GM19324 (cell line): ENCODE data around the gene KCTD21.

ENCODE experiments used
- ATAC-seq: cut with Tn5 transposase; IDR thresholded peaks from one replicate; pipeline ENCODE4 v1.9.1; 2021; ENCODE audit warnings: mild to moderate bottlenecking, moderate library complexity; ENCODE audit not compliant: unreplicated experiment, low FRiP score

KCTD21 gene

DNA sequence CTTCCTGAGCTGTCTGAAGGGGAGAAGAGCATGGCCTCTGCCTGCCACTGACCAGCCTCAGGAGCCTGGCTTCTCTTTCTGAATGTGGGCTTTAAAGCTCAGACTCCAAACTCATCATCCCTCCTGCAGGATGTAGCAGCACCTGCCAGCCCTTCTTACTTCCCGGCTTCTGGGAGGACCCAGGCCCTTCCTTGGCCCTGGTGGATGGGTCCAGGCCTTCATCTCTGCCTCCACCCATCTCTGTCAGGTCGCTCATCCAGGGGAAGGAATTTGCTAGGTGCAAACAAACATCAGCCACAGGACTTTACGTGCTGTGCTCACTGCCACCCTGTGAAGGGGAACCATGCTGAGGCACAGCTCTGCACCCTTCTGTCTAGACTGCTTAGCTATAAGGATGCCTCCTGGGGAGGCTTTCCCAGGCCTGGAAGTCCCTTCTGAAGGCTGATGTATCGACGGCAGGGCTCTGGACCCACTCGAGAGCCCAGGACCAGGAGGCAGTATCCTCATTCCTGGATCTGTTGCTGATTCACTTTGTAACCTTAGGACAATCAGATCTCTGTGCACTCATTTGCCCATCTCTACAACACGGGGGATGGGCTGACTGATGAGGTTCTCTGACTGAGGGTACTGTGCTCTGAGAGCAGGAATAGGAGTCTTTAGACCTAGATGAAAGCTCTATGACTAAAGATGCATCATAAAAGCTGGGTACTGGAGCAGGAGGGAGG is 31.2 kb upstream of the KCTD21 start:
- ATAC-seq, result no peak

DNA sequence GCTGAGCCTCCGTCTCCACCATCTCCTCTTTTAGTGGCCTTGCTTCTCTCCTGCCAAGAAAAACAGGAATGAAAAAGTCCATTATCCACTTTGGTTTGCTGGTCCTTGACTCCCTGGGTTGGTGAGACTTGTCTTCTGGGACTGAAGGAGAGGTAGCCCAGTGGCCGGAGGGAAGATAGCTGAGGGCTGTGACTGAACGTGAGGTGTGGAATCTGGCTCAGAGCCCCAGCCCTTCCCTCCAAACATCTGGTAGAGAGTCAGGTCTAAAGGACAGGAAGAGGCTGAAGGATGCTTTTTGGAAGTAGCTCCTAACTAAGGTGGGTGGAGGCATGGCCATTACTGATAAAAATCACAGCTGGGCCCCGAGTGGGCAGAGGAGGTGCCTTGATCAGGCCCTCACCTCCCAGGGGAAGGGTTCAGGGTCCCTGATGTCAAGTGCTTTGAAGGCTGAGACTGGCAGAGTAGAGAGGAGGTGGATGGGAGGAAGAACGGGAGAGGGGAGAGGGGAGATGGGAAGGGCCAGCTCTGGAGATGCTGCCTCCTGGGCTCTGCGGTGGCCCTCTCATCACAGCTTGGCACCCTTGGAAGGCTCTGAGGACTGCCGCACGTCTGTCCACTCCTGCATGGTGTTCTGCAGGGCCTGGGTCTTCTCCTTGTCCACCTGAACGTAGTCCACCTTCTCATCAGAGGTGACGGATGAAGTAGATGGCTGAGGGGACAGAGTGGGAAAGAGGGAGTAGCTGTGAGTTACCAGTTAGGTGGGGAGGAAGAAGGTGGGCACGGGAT is 30.5 kb upstream of the KCTD21 start:
- no peak for ATAC-seq

DNA sequence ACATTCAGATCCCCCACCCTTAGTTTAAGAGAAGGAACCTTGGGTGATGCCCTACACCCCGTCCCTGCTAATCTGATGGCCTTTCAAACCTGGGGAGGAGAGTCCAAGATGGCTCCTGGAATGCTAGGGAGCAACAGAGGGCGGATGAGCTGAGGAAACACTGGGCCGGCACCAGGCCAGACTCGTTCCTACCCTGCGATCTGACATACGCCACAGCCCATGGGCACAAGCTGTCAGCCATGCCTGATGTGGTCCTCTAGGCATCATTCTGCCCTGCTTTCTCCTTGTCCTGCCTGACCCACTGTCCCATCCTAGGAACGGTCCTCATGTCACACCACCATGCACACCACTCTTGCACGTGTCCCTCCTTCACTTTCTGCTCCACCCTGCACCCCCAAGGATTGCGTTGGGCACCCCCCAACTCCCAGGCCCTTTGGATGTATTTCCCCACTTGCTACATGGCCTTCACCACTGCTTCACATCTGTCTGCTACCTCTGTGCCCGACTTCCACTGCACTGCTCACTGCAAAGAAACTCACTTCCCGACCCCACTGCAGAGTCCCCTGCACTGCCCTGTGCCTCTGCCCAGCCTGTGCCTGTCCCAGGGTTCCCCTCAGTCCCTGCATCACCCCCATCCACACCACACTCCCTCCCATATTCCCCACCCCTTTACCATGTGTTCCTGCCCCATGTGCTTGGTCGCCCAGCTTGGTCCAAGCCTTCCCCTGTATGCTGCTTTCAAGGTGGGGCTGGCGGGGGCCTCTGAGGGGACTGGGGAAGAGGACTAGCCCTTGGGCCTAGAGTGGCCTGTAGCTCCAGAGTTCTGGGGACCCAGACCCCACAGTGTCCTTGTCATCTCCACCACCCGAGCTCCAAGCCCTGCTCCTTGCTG is 29.5 kb upstream of the KCTD21 start:
- ATAC-seq, result no peak

DNA sequence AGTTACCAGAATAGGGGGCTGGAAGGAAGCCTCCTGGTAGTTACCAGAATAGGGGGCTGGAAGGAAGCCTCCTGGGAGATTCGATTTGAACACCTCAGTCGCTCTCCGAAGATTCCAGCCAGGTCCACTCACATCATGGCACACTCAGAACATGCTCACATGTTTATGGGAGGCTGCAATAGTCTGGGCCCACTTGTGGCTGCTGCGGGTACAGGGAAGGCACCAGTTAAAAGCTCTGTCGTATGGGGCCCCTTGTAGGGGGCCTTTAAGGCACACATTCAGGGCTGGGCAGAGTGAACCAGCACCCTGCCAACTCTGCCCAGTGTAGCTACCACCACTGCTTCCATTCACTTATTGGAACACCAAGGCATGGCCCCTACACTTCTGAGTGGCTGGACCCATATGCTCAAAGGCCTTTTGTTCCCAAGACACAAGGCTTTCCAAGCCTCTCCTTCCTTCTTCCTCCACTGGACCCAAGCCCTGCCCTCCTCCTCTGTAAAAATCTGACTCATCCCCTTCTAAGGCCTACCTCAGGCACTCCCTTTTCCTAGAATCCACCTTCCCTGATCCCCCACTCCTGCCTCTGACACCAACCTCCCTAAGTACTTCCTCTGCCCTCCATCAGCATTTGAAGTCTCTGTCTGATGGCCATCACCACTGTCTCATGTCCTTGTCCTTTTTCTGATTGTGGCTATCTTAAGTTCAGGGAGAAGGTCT is 28.3 kb upstream of the KCTD21 start:
- ATAC-seq, result no peak

DNA sequence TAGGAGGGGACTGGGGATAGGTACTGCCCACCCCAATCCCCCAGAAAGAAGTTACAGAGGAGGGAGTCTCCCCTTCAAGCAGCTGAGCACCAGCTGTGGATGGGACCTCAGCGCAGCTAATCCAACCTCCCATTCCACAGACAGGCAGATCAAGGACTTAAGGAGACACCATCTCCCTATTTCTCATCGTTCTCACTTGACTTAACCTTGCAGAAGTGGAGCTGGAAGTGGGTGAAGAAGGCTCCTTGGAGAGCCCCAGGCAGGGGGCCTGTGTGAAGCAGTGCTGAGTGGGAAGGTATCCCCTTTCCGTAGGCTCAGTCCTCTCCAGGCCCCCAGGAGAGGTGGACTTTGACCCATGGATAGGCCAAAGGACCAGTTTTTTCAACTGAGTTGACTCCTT is 27.6 kb upstream of the KCTD21 start:
- no peak for ATAC-seq

DNA sequence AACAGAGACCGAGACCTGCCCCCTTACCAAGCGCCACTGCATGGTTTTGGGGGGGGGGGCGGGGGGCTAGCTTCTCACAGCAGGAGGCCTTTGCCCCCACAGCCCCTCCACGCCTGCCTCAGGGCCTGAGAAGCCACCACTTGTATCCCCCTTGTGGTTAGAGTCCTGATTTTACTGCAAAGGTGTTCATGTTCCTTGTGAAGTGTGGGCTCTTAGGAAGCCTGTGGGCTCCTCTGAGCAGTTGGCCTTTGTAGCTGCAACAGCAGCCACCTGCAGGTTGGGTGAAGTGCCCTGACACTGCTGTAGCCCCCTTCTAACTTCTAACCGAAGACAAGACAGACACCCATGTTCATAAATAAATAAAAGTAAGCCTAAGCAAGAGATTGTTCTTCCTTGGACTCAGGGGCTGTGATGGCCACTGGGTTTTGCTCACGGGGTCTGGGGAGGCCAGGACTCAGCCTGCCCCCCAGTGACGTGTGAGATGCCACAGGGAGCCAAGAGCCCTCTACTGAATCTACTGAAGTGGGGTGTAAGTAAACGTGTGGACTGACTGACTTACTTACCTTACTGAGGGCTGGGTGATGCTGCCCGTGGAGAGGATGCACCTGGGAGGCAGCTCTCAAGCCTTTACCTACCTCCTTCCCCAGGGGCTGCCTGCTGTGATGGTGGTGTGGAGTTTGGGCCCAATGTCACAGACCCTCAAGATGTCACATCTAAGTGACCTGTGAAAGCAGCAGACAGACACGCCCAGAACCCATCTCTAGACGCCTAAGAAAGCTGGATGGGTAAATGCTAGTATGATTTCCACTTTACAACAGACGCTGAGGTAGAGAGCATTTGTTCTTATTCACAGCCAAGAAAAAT is 26.1 kb upstream of the KCTD21 start:
- no peak for ATAC-seq

DNA sequence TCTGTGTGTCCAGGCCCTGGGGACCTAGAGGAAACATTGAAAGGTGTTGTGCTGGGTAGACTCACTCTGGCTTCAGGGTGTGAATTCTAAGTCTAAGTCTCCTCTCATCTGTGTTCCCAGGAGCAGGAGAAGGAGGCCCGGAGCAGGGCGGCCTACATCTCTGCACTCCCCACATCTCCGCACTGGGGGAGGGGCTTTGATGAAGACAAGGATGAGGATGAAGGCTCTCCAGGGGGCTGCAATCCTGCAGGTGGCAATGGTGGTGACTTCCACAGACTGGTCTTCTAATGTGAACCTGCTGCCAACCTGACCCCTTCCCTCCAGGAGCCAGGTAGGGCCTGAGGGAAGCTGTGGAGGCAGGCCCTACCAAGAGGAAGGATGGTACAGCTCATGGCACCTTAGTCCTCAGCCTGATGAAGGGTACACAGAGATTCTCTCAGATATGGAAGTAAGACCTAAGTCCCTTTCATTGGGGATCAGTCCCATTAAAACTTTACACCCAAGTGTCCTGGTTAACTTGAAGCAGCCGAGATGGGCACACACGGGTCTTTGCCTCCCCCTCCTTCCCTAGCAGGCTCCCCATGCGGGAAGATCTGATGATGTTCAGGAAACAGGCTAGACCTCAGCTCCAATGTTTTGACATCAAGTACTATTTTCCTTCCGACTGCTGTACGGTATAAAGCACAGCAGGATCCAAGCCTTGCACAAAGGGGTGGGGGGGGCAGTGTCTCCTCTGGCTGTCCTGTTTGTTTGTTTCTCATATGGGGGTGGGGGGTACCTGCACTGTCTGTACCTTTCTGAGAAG is 25.3 kb upstream of the KCTD21 start:
- no peak for ATAC-seq

DNA sequence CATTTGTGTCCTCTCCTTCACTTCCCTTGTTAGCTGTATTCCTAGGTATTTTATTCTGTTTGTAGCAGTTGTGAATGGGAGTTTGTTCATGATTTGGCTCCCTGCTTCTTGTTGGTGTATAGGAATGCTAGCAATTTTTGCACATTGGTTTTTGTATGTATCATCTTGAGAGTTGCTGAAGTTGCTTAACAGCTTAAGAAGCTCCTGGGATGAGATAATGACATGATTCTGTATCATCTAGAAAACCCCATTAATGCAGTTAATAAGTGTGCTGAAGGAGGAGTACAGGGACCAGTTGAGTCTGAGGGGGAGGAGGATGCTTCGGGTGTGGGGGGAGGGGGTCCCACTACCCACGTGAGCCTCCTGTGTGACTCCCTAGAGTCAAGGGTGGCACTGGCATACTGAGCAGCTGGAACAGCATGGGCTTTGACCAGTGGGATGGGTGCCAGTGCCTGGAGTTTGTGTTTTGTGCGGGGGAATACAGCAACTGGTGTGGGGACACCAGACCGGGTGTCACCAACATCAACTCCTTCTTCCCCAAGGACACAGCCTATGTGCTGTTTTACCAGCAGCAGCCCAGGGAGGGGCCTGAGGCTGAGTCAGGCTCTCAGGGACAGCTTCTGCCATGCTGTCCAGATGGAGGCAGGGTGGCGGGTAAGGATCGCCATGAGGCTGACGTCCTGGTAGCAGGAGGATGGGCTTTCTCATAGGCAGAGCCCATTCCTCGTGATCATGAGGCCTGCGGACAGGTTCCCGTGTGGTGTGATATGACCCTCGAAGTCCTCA is 24.4 kb upstream of the KCTD21 start:
- ATAC-seq, result no peak

DNA sequence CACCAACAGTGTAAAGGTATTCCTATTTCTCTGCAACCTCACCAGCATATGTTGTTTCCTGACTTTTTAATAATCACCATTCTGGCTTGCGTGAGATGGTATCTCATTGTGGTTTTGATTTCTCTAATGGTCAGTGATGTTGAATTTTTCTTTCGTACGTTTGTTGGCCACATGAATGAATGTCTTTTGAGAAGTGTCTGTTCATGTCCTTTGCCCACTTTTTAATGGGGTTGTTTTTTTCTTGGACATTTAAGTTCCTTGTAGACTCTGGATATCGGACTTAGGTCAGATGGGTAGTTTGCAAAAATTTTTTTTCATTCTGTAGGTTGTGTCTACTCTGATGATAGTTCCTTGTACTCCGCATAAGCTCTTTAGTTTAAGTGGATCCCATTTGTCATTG is 23.1 kb upstream of the KCTD21 start:
- ATAC-seq, result no peak

DNA sequence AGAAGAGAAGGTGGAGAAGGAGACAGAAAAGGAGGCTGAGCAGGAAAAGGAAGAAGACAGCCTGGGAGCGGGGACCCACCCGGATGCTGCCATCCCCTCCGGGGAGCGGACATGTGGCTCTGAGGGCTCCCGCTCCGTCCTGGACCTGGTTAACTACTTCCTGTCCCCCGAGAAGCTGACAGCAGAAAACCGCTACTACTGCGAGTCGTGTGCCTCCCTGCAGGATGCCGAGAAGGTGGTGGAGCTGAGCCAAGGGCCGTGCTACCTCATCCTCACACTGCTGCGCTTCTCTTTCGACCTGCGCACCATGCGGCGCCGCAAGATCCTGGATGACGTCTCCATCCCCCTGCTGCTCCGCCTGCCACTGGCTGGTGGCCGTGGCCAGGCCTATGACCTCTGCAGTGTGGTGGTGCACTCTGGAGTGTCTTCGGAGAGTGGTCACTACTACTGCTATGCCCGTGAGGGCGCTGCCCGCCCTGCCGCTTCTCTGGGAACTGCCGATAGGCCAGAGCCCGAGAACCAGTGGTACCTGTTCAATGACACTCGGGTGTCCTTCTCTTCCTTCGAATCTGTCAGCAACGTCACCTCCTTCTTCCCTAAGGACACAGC is 21.7 kb upstream of the KCTD21 start:
- no peak for ATAC-seq

DNA sequence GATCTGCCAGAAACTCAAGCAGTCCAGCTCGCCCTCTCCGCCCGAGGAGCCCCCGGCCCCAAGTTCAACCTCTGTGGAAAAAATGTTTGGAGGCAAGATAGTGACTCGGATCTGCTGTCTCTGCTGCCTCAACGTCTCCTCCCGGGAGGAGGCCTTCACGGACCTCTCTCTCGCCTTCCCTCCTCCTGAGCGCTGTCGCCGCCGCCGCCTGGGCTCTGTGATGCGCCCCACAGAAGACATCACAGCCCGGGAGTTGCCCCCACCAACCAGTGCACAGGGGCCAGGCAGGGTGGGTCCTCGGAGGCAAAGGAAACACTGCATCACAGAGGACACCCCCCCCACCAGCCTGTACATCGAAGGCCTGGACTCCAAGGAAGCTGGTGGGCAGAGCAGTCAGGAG is 21.1 kb upstream of the KCTD21 start:
- ATAC-seq, result no peak

DNA sequence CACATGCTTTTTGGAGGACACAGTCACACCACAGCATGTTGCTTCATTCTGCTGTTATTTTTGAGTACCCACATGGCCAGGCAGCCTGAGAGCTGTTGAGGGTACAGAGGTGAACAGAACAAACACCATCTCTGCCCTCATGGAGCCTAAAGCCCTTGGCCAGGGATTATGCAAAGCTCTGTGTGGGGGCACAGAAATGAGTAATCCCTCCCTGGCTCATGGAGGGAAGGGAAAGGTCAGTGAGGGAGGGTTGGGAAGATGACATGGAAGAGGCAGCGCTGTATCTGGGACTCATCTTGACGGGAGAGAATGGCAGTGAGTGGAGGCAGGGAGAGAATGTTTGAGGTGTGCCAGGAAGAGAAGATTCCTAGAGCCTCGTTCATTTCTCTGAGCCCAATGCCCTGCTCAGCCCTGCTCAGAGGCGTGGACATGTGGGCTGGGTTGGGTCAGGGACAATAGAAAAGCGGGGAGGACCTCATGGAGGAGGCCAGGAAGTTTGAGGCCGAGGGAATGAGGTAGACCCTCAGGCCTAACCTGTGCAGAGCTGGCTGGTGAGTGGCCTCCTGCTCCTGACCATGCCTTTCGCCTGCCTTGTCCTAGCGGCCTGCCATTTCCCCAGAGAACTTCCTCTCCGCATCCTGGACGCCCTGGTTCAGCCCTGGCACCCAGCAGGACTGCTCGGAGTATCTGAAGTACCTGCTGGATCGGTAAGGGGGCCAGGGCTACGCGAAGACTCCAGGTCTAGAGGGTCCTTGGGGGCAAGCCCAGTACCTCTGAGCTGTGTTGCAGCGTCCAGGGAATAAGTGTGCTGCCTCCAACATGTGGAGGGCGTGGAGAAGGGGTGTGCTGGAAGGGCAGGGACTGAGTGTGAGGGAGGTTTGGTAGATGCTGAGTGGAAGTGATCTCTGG is 20.1 kb upstream of the KCTD21 start:
- no peak for ATAC-seq

DNA sequence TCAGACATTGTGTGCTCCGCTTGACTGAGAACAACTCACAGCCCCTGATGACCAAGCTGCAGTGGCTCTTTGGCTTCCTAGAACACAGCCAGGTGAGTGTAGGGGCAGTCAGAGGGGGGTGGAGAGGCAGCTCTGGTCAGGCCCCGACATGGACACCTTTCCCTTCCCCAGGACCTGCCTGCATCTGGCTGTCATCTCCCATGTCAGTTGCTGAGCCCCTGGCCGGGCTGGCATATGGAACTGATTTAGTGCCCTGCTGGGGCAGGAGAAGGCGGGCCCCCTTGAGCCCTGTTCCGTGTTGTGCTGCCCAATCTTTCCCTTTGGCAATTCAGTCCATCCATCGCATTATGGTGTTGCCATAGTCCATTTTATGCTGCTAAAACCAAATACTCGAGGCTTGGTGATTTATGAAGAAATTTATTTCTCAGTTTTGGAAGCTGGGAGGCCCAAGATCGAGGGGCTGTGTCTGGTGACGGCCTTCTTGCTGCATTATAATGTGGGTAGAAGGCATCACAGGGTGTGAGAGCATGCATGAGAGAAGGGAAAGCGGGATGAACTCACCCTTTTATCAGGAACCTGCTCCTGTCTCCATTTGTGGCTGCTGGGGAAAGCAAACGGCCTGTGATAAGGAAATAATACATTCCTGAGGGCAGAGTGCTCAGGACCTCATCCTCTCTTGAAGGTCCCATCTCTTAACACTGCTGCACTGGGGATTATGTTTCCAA is 19.3 kb upstream of the KCTD21 start:
- ATAC-seq, result no peak

DNA sequence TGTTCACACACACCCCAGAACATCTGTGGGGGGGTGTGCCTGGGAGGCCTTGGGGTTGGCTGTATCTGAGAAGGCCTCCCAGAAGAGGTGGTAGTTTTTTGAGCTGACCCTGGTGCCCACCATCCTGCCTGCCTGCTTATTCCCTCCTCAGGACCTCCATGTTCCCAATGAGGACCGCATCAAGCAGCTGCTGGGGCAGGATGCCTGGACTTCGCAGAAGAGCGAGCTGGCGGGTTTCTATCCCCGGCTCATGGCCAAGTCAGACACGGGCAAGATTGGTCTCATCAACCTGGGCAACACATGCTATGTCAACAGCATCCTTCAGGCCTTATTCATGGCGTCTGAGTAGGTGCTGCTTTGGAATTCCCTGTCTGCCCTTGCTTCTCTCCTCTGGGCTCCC is 17.3 kb upstream of the KCTD21 start:
- ATAC-seq, result no peak

DNA sequence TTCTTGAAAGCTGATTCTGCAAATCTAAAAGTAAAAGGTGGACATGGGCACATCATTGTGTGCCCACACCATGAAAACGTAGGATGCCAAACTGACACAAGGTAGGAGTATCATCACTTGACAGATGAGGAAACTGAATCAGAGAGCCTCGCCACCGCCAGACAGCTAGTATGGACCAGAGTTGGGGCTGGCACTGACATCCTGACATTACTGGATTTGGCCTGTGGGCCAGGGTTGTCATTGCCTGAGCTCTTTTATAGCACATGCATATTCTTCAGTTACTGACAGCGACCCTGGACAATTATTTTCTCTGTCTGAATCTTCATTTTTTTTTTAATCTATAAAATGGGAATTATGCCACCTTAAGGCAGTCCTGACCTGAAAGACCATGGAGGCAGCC is 16.8 kb upstream of the KCTD21 start:
- ATAC-seq, result no peak

DNA sequence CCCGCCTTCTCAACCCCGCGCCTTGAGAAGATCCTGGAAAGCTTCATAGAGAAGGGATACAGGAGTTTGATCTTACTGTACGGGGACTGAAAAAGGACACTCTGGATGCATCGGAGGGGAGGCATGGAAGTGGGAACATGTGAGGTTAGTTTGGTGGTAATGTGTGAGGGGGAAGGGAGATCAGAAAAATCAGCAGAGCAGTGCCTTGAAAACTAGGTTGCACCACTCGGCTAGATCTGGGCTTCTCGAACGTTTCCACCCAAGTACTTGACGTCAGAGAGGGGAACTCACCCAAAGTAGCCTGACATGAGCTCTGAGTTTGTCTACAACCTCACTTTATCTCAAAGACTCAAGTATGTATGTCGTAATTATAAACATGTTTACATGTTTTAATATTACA is 14.8 kb upstream of the KCTD21 start:
- no peak for ATAC-seq
